HCT116 (cell line): ENCODE data around the gene SIGLEC5. TPM values are rescaled to one million over a fixed set of nuclear protein-coding genes. Genes with fewer than 3 reads are reported as not detected.

ENCODE experiments used
- ATAC-seq: fragments of 200-7000 bp; cut with Tn5 transposase; 2 replicates; pipeline ENCODE4 v1.9.1; 2020; ENCODE audit warnings: mild to moderate bottlenecking, moderate library complexity
- BruUV-seq: library from RNA; stranded (reverse); fragments of 400-500 nt; replicated peaks from 2 replicates; lab custom pipeline; 2021; lab: Mats Ljungman, UMichigan
- CTCF ChIA-PET: fragments of 300-600 bp; sonication (Branson Sonifier 250); formaldehyde crosslinking; loops from one replicate; lab custom pipeline; 2021; ENCODE audit warnings: antibody characterized with exemption; lab: Charles Lee
- POLR2A ChIA-PET: fragments of 300-600, 350-600 bp; sonication (Branson Sonifier 250); formaldehyde crosslinking; loops from one replicate; lab custom pipeline; 2021; ENCODE audit warnings: antibody characterized with exemption; lab: Charles Lee
- RAD21 ChIA-PET, 2 experiments: fragments of 300-600 bp; sonication (Branson Sonifier 250); formaldehyde crosslinking; loops; one replicate each; lab custom pipeline; 2023; ENCODE audit warnings: low total read pairs in 2 of 2; ENCODE audit not compliant: uncharacterized antibody in 2 of 2, unreplicated experiment in 2 of 2, low non-redundant PET in 1 of 2; lab: Charles Lee
- DNase-seq: peaks from one replicate; pipeline ENCODE4 v3.0.0-alpha.2; 2010; ENCODE audit warnings: low read depth, low spot score
- H2AFZ ChIP-seq: fragments of 200-600 bp; shearing (Covaris generic), sonication (generic); 2 replicates; pipeline ENCODE4 v1.6.1; 2017; ENCODE audit warnings: low read depth, mixed run types, mixed read lengths, antibody characterized with exemption, low read length; ENCODE audit not compliant: poor library complexity, severe bottlenecking
- H3K27ac ChIP-seq: 2 replicates; pipeline ENCODE4 v1.5.1; 2012; ENCODE audit warnings: low read depth, low read length
- H3K27me3 ChIP-seq: fragments of 200-600 bp; sonication (generic); 2 replicates; pipeline ENCODE4 v1.6.1; 2016; ENCODE audit warnings: mixed run types, low read length, mixed read lengths; ENCODE audit not compliant: insufficient read depth
- H3K36me3 ChIP-seq, 2 experiments: fragments of 200-500 bp in 1 of 2; fragments of 200-600 bp in 1 of 2; sonication (Bioruptor generic) in 1 of 2; sonication (generic) in 1 of 2; 2 replicates each; pipeline versions ENCODE4 v1.5.1 to v1.6.1; 2014 to 2016; ENCODE audit warnings: low read length in 2 of 2, inconsistent platforms in 1 of 2, mixed read lengths in 1 of 2, mixed run types in 1 of 2; ENCODE audit not compliant: insufficient read depth in 2 of 2, control insufficient read depth in 1 of 2
- H3K4me1 ChIP-seq, 2 experiments: fragments of 200-600 bp in 1 of 2; sonication (generic) in 1 of 2; 2 replicates each; pipeline versions ENCODE4 v1.5.1 to v1.6.1; 2012 to 2017; ENCODE audit warnings: low read length in 2 of 2, inconsistent platforms in 1 of 2, mild to moderate bottlenecking in 1 of 2, mixed read lengths in 1 of 2, mixed run types in 1 of 2, moderate library complexity in 1 of 2; ENCODE audit not compliant: insufficient read depth in 2 of 2, control insufficient read depth in 1 of 2
- H3K4me2 ChIP-seq: fragments of 200-600 bp; sonication (generic); 2 replicates; pipeline ENCODE4 v1.6.1; 2017; ENCODE audit warnings: mixed run types, low read length, mixed read lengths
- H3K4me3 ChIP-seq, 2 experiments: fragments of 200-600 bp in 1 of 2; sonication (generic) in 1 of 2; replicated peaks in 1 of 2; 2 replicates each; pipeline ENCODE4 v1.5.1; 2011 to 2016; ENCODE audit warnings: low read length in 2 of 2, control low read depth in 1 of 2, low read depth in 1 of 2, mild to moderate bottlenecking in 1 of 2, mixed read lengths in 1 of 2, mixed run types in 1 of 2
- H3K79me2 ChIP-seq: fragments of 200-600 bp; sonication (generic); 2 replicates; pipeline ENCODE4 v1.6.1; 2017; ENCODE audit warnings: mild to moderate bottlenecking, mixed run types, low read length, moderate library complexity, mixed read lengths; ENCODE audit not compliant: insufficient read depth
- H3K9ac ChIP-seq: fragments of 200-600 bp; sonication (generic); 2 replicates; pipeline ENCODE4 v1.6.1; 2016; ENCODE audit warnings: low read length, mixed read lengths
- H3K9me2 ChIP-seq: fragments of 200-600 bp; sonication (generic), shearing (Covaris generic); 2 replicates; pipeline ENCODE4 v1.6.1; 2017; ENCODE audit warnings: mixed run types, mild to moderate bottlenecking, moderate library complexity; ENCODE audit not compliant: insufficient read depth
- H3K9me3 ChIP-seq, 2 experiments: fragments of 200-500 bp in 1 of 2; fragments of 200-600 bp in 1 of 2; sonication (Bioruptor generic) in 1 of 2; sonication (generic) in 1 of 2; 2 replicates each; pipeline ENCODE4 v1.6.1; 2014 to 2017; ENCODE audit warnings: low read length in 2 of 2, mixed read lengths in 2 of 2, inconsistent platforms in 1 of 2, low read depth in 1 of 2, mild to moderate bottlenecking in 1 of 2, mixed run types in 1 of 2, moderate library complexity in 1 of 2; ENCODE audit not compliant: control insufficient read depth in 1 of 2, insufficient read depth in 1 of 2
- H4K20me1 ChIP-seq: fragments of 200-600 bp; sonication (generic), shearing (Covaris generic); 2 replicates; pipeline ENCODE4 v1.6.1; 2017; ENCODE audit warnings: mixed run types, mild to moderate bottlenecking, moderate library complexity; ENCODE audit not compliant: insufficient read depth
- JUND ChIP-seq: IDR thresholded peaks from 2 replicates; pipeline ENCODE4 v1.6.1; 2012
- POLR2A ChIP-seq: IDR thresholded peaks from 2 replicates; pipeline ENCODE4 v1.7.0; 2011; ENCODE audit warnings: borderline replicate concordance; ENCODE audit not compliant: insufficient read depth, insufficient read length; ENCODE audit errors: extremely low read depth
- SIN3A ChIP-seq: IDR thresholded peaks from 2 replicates; pipeline ENCODE4 v1.6.1; 2012; ENCODE audit warnings: low read depth
- SP1 ChIP-seq: IDR thresholded peaks from 2 replicates; pipeline ENCODE4 v1.6.1; 2012; ENCODE audit warnings: low read depth
- SRF ChIP-seq: IDR thresholded peaks from 2 replicates; pipeline ENCODE4 v1.6.1; 2012; ENCODE audit warnings: low read depth
- YY1 ChIP-seq: IDR thresholded peaks from 2 replicates; pipeline ENCODE4 v1.6.1; 2011; ENCODE audit warnings: low read length, low read depth, moderate library complexity, mild to moderate bottlenecking; ENCODE audit not compliant: insufficient replicate concordance; ENCODE audit errors: extremely low read depth
- ZFX ChIP-seq: fragments of 450-650 bp; IDR thresholded peaks from 2 replicates; pipeline ENCODE4 v1.6.1; 2017
- intact Hi-C: fragments of 100-400 bp; cut with micrococcal nuclease; formaldehyde crosslinking; loops from 2 replicates; pipeline ENCODE4 v1.10.0; 2022
- total RNA-seq: library from RNA; stranded (reverse); gene quantifications from one replicate; pipeline ENCODE4 v1.2.1, GENCODE V29; 2021; ENCODE audit not compliant: unreplicated experiment
- TF ChIP-seq, protein P1 (sequence below), 3 experiments: fragments of 200-600 bp in 1 of 3; sonication (generic) in 1 of 3; IDR thresholded peaks in 2 of 3; conservative IDR thresholded peaks in 1 of 3; 2 replicates each; pipeline ENCODE4 v1.5.1; 2012 to 2017; ENCODE audit warnings: low read depth in 2 of 3, low read length in 2 of 3, antibody characterized with exemption in 1 of 3, borderline replicate concordance in 1 of 3, control low read depth in 1 of 3, mild to moderate bottlenecking in 1 of 3, mixed read lengths in 1 of 3, mixed run types in 1 of 3, moderate library complexity in 1 of 3; ENCODE audit not compliant: insufficient read depth in 1 of 3
- TF ChIP-seq, protein P2 (sequence below): IDR thresholded peaks from 2 replicates; pipeline ENCODE4 v1.6.1; 2012; ENCODE audit warnings: low read depth
- TF ChIP-seq, protein P3 (sequence below): IDR thresholded peaks from 2 replicates; pipeline ENCODE4 v1.6.1; 2011; ENCODE audit warnings: mild to moderate bottlenecking, low read length, moderate library complexity; ENCODE audit not compliant: insufficient replicate concordance; ENCODE audit errors: extremely low read depth

The SIGLEC5 gene
- total RNA-seq, 1 experiment from 2014 or later = not detected

DNA sequence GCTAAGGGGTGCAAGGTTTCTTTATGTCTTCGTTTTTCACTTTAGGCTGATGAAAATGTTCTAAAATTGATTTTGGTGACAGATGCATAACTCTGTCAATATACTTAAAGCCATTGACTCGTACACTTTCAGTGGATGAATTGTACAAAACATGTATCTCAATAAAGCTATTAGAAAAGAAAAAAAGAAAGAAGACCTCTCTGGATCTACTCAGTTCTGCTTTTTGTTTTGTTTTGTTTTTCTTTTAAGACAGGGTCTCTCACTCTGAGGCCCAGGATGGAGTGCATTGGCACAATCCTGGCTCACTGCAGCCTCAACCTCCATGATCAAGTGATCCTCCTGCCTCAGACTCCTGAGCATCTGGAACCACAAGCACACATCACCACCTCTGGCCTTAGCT is 3.5 kb downstream of the SIGLEC5 start:
- peaks cover 30% of the 10 kb centered on the region for H3K27me3 ChIP-seq
- CTCF ChIA-PET = no interaction called here
- H3K4me2 ChIP-seq = no peak overlapping the region
- no peak overlapping the region for H3K27ac ChIP-seq
- BruUV-seq = no TSS peak
- H3K4me3 ChIP-seq = no peak overlapping the region
- TF ChIP-seq POLR2A = no peak
- TF ChIP-seq ZFX = no peak
- TF ChIP-seq, protein P1, sequence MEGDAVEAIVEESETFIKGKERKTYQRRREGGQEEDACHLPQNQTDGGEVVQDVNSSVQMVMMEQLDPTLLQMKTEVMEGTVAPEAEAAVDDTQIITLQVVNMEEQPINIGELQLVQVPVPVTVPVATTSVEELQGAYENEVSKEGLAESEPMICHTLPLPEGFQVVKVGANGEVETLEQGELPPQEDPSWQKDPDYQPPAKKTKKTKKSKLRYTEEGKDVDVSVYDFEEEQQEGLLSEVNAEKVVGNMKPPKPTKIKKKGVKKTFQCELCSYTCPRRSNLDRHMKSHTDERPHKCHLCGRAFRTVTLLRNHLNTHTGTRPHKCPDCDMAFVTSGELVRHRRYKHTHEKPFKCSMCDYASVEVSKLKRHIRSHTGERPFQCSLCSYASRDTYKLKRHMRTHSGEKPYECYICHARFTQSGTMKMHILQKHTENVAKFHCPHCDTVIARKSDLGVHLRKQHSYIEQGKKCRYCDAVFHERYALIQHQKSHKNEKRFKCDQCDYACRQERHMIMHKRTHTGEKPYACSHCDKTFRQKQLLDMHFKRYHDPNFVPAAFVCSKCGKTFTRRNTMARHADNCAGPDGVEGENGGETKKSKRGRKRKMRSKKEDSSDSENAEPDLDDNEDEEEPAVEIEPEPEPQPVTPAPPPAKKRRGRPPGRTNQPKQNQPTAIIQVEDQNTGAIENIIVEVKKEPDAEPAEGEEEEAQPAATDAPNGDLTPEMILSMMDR (IDR thresholded peaks at IDR 0.05 in 2 of 3, conservative IDR thresholded peaks at IDR 0.05 in 1 of 3; ENCODE audit: borderline replicate concordance in 1 of 3, insufficient read depth in 1 of 3, low read depth in 2 of 3, low read length in 2 of 3) = no peak
- TF ChIP-seq, protein P2, sequence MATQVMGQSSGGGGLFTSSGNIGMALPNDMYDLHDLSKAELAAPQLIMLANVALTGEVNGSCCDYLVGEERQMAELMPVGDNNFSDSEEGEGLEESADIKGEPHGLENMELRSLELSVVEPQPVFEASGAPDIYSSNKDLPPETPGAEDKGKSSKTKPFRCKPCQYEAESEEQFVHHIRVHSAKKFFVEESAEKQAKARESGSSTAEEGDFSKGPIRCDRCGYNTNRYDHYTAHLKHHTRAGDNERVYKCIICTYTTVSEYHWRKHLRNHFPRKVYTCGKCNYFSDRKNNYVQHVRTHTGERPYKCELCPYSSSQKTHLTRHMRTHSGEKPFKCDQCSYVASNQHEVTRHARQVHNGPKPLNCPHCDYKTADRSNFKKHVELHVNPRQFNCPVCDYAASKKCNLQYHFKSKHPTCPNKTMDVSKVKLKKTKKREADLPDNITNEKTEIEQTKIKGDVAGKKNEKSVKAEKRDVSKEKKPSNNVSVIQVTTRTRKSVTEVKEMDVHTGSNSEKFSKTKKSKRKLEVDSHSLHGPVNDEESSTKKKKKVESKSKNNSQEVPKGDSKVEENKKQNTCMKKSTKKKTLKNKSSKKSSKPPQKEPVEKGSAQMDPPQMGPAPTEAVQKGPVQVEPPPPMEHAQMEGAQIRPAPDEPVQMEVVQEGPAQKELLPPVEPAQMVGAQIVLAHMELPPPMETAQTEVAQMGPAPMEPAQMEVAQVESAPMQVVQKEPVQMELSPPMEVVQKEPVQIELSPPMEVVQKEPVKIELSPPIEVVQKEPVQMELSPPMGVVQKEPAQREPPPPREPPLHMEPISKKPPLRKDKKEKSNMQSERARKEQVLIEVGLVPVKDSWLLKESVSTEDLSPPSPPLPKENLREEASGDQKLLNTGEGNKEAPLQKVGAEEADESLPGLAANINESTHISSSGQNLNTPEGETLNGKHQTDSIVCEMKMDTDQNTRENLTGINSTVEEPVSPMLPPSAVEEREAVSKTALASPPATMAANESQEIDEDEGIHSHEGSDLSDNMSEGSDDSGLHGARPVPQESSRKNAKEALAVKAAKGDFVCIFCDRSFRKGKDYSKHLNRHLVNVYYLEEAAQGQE = no peak
- no peak for TF ChIP-seq SIN3A
- no peak for TF ChIP-seq SRF
- TF ChIP-seq SP1 = no peak
- TF ChIP-seq YY1 = no peak
- TF ChIP-seq, protein P3, sequence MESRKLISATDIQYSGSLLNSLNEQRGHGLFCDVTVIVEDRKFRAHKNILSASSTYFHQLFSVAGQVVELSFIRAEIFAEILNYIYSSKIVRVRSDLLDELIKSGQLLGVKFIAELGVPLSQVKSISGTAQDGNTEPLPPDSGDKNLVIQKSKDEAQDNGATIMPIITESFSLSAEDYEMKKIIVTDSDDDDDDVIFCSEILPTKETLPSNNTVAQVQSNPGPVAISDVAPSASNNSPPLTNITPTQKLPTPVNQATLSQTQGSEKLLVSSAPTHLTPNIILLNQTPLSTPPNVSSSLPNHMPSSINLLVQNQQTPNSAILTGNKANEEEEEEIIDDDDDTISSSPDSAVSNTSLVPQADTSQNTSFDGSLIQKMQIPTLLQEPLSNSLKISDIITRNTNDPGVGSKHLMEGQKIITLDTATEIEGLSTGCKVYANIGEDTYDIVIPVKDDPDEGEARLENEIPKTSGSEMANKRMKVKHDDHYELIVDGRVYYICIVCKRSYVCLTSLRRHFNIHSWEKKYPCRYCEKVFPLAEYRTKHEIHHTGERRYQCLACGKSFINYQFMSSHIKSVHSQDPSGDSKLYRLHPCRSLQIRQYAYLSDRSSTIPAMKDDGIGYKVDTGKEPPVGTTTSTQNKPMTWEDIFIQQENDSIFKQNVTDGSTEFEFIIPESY = no peak
- TF ChIP-seq JUND = no peak
- ATAC-seq (no peak), DNase-seq (no peak)
- POLR2A ChIA-PET = no interaction called here
- H3K9me3 ChIP-seq = no peaks in the 10 kb centered on the region
- RAD21 ChIA-PET = no interaction called here
- H3K9ac ChIP-seq = no peak overlapping the region
- H3K36me3 ChIP-seq = no peaks in the 10 kb centered on the region
- no peaks in the 10 kb centered on the region for H3K4me1 ChIP-seq
- no peaks in the 10 kb centered on the region for H3K79me2 ChIP-seq
- H3K9me2 ChIP-seq = no peaks in the 10 kb centered on the region
- intact Hi-C loops = no loop called here
- H4K20me1 ChIP-seq = no peaks in the 10 kb centered on the region
- H2AFZ ChIP-seq = no peak overlapping the region
